GM19025 (cell line): ENCODE results near the gene RBMS3.

Experiments
- ATAC-seq: cut with Tn5 transposase; IDR thresholded peaks from one replicate; pipeline ENCODE4 v1.9.1; 2021; ENCODE audit warnings: mild to moderate bottlenecking, low read depth, moderate library complexity; ENCODE audit not compliant: unreplicated experiment

The RBMS3 gene

DNA sequence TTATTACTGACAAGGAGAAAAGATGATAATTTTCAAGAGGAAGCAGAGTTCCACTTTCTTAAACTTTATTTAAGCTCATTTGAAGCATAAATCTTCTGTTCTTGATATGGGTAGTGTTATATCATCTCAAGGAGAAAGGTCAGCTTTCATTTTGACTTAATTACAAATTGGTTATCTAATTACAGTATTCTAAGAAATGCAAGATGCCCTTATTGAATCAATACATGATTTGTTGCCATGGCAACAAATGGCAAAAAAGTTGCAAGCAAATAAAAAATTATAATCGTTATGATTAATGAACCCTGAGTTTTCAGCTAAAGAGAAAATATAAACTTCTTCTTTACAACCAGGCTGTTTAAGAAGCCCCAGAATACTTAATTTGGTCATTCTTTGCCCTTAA, 622.7 kb downstream of the RBMS3 start:
- no peak for ATAC-seq

DNA sequence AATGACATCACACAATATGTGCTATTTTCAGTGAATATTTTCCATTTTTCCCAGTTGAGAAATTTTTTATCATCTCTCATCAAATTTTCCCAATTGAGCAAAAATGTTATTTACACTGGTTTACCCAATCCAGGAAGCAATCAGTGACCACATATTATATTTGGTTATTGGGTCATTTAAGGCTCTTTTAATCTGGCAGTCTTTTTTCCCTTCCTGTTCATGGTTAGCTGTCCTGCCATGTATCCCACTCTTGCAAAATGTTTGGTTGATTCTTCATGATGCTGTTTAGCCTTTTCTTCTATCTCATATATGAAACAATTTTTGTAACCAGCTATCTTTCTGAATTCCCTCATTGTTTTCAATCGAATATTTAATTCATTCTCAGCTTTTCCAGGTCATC, 626.0 kb downstream of the RBMS3 start:
- ATAC-seq: no peak

DNA sequence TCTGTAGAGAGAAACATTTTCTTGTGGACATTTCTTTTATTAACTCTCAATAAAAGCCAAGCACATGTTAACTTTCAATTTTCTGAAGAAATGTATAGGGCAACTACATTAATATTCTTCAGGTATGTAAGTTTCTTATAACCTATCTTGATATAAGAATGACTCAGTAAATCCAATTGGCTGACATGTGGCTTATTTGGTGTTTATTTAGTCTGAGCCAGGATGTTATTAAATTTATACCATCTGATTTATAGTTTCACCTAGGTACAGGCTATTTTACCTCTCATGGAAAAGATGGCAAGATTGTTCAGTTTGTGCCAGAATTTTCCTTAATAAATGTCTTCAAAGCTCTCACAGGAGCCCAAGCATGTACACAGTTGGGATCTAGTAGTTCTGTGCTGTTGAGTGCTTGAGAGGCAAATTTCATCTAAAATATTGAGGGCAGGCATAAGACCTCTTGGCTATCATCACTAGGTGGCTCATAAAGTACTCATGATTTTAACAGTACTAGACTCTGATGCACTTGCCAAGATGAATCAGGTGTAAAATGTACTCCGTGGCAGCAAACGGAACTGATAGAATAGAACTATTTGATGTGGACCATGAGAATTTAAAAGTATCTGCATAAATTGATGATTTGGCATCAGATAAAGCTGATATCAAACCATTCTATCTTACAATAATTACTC, 631.9 kb downstream of the RBMS3 start:
- ATAC-seq: no peak

DNA sequence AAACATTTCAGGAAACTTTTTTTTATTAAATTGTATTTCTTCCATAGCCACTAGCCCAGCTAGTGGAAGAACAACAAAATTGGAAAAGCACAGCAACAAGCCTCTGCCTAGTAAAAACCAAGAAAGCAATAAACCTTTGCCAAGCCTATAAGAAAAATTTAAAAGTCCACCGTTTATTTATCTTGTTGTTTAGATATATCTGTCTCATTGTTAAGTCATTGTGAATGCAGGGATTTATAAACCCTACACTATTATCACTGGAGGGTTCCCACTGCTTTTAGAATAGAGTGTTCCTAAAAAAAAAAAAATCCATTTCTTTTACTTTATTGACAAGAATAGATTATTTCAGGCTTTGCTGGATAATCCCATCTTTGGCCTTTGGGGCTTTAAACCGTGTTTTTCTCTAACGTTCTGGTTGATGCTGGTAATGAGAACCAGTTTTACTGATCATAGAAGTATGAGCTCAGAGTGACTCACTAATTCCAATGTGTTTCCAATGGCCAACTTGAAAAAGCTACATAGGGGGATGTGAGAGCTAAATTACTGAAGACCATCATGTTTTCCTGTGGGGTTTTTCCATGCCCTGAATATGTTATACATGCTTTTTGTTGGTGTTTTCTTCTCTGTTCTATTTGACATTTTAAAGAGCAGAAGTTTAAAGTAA, 634.1 kb downstream of the RBMS3 start:
- no peak for ATAC-seq

- no peak for ATAC-seq
Observed at GRCh38 chr3:29919571-29919970, 638.7 kb downstream of the RBMS3 start.

DNA sequence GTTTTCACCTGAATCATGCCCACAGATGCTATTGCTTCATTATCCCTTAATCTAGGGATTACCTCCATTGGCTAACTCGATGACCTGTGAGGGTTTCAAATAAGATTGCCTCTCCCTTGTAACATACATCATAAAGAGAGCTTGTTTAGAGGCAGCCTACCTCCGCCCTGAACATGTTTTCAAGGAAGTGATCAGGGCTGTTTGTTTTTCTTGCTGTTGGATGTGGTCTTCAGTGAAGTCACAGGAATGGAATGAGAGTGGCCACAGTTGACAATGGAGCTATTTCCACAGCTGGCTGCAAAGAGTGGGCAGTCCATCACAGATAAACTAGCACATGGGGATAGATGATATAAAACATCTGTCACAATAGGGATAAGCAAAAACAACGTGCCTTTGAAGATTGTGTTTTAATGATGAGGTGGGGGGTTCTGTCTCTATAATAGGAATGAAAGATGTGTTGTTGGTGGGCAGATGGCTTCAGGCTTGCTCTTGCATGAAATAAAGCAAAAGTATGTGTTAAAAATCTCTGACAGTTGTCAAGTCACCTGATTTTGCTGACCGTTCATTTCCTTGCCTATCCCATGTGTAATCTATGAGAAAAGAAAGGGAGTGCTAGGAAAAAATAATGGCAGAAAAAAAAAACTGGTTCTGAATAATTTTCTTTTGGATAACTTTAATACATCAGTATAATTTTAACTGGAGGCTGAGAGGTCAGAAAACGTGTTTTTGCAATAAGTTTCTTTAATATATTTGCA, 642.3 kb downstream of the RBMS3 start:
- ATAC-seq: no peak

- no peak for ATAC-seq
Observed at GRCh38 chr3:29924783-29925561, 644.1 kb downstream of the RBMS3 start.

DNA sequence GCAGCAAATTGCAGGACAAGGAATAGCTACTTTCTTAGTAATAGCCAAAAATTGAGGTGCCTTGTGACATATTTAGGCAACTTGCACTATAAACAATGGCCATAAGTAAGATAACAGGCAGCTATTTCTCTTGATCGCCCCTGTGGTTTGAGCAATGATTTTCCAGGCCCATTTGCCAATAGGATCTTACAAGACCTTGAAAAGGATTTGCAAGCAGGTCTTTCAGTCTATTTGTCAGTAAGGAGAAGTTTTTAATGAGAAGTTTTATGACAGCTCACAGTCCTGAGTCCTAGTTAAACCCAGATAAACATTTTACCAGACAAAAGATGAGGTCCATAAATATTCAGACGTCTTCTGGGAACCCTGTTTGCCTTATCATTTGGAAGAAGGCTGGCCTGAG, 645.5 kb downstream of the RBMS3 start:
- ATAC-seq: no peak

GRCh38 chr3:29932696-29933325, 651.9 kb downstream of the RBMS3 start:
- ATAC-seq: no peak

DNA sequence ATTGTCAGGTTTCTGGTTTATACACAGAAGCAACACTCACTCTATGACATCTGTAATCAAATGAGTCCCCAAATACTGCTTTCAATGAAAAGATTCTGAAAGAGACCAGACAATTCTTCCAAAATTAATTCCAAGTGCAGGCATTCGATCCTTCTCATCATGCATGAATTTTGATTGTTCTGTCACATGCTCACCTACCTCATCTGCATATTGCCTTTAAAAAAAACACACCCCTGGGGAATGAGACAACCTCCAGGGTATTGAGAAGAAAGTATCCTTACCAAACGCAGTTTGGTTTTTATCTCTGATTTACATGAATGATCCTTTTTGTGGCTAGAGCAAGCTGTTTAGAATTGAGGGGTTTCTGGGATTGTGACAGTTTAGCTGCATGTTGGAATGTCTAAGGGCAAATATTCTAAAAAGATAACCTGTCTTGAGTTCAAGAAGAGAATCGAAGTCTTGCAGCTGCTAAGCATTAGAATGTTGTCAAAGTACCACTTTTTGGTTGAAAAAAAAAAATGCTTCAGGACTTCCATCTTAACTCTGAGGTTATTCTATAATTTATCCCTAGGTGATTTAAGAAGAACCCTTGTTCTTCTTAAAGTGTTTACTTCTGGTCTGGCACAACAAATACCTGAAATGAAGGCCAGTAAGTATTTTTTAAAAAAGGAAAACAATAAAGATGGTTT, 653.1 kb downstream of the RBMS3 start:
- no peak for ATAC-seq

GRCh38 chr3:29934751-29935150, 653.9 kb downstream of the RBMS3 start:
- ATAC-seq: no peak

DNA sequence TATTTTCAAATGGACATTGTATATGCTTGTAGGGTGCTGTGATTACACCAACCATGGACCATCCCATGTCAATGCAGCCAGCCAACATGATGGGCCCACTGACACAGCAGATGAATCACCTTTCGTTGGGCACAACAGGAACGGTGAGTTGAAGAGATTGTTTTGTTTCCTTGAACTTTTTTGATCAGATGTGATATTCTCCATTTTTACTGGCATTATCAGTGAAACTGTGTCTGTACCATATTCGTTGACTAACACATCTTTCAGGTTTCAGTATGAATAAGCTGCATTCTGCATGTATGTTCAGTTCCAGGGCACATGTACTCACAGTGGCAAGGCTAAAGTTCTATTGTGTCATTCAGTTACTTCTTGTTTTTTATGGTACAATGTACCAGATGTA, 655.2 kb downstream of the RBMS3 start:
- ATAC-seq: no peak

- no peak for ATAC-seq
Observed at GRCh38 chr3:29936766-29937165, 655.9 kb downstream of the RBMS3 start.

GRCh38 chr3:29937185-29937584, 656.3 kb downstream of the RBMS3 start:
- ATAC-seq: no peak

DNA sequence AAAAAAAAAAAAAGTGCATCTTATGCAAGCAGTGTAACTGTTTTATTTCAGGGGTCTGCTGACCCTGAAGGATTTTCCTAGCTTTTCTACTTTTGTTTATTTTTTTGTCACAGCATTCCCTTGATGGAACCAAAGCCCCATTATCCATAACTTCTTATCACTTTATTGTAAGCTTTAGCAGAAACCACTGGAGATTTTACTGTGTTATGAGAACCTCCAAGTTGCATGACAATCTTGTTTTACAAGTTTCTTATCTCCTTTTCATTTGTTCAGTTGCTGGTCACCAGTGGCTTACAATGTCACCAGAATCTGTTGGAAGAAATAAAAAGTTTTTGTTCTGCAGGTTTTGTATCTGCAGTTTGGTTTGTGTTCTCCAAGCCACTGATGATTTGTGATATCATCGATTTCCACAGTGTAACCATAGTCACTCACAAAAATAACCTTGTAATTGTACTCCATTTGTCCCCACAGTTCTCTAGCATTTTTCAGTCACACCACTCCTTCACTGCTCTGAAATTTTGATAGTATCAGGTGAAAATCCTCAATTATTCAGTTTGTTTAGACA, 660.0 kb downstream of the RBMS3 start:
- ATAC-seq: no peak

- no peak for ATAC-seq
Observed at GRCh38 chr3:29942297-29942696, 661.4 kb downstream of the RBMS3 start.

DNA sequence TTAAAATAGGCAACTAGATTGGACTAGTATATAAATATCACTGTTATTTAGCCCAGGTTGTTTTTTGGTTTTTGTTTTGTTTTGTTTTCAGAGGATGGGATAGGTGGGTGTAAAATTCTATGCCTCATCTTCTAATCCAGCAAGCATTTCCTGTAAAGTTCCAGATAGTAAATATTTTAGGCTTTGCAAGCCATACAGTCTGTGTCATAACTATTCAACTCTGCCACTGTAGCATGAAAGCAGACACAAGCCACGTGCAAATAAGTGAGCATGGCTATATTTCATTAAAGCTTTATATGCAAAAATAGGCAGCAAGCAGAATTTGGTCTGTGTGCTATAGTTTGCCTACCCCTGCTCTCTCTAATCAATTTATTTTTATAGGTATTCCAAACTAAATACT, 668.3 kb downstream of the RBMS3 start:
- ATAC-seq: no peak

- no peak for ATAC-seq
Observed at GRCh38 chr3:29949940-29950616, 669.2 kb downstream of the RBMS3 start.

- no peak for ATAC-seq
Observed at GRCh38 chr3:29952431-29952830, 671.6 kb downstream of the RBMS3 start.
